ENCODE data around the gene COX7A2.

The COX7A2 gene

GRCh38 chr6:75203721-75204120 is 39.9 kb downstream of the COX7A2 start:
- in situ Hi-C loops (cut with HindIII; ENCODE audit: low sequenced_read_pairs) = no loop called here
- peak overlapping the region; percentile 90 for H3K4me3 ChIP-seq (ENCODE audit: low read depth, low read length)
- TF ChIP-seq CTCF (IDR thresholded peaks at IDR 0.05; ENCODE audit: low read depth, low read length) = no peak
- DNase-seq (ENCODE audit: low read depth, low spot score) = no peak

- no peak for TF ChIP-seq CTCF (IDR thresholded peaks at IDR 0.05; ENCODE audit: low read depth, low read length)
- peak overlapping the region; percentile 38 for H3K4me3 ChIP-seq (ENCODE audit: low read depth, low read length)
- DNase-seq (ENCODE audit: low read depth, low spot score) = peak; percentile 51
- in situ Hi-C loops (cut with HindIII; ENCODE audit: low sequenced_read_pairs) = no loop called here
Observed at GRCh38 chr6:75202676-75203131, 40.9 kb downstream of the COX7A2 start.

- peak; percentile 58 for DNase-seq (ENCODE audit: low read depth, low spot score)
- TF ChIP-seq CTCF (IDR thresholded peaks at IDR 0.05; ENCODE audit: low read depth, low read length) = no peak
- in situ Hi-C loops (cut with HindIII; ENCODE audit: low sequenced_read_pairs) = no loop called here
- peak overlapping the region; percentile 38 for H3K4me3 ChIP-seq (ENCODE audit: low read depth, low read length)
Observed at GRCh38 chr6:75201901-75202672, 41.5 kb downstream of the COX7A2 start.

- no peak overlapping the region for H3K4me3 ChIP-seq (ENCODE audit: low read depth, low read length)
- no peak for TF ChIP-seq CTCF (IDR thresholded peaks at IDR 0.05; ENCODE audit: low read depth, low read length)
- DNase-seq (ENCODE audit: low read depth, low spot score) = no peak
- in situ Hi-C loops (cut with HindIII; ENCODE audit: low sequenced_read_pairs) = no loop called here
Observed at GRCh38 chr6:75201021-75201420, 42.6 kb downstream of the COX7A2 start.

- DNase-seq (ENCODE audit: low read depth, low spot score) = peak; percentile 49
- no peak overlapping the region for H3K4me3 ChIP-seq (ENCODE audit: low read depth, low read length)
- in situ Hi-C loops (cut with HindIII; ENCODE audit: low sequenced_read_pairs) = no loop called here
- TF ChIP-seq CTCF (IDR thresholded peaks at IDR 0.05; ENCODE audit: low read depth, low read length) = no peak
Observed at GRCh38 chr6:75199889-75200288, 43.7 kb downstream of the COX7A2 start.

GRCh38 chr6:75196081-75196687 is 47.4 kb downstream of the COX7A2 start:
- DNase-seq (ENCODE audit: low read depth, low spot score) = peak; percentile 39
- in situ Hi-C loops (cut with HindIII; ENCODE audit: low sequenced_read_pairs) = no loop called here

More at GRCh38 chr6:75196081-75196687, 47.4 kb downstream of the COX7A2 start:
- no peak for TF ChIP-seq CTCF (IDR thresholded peaks at IDR 0.05; ENCODE audit: low read depth, low read length)
- no peak overlapping the region for H3K4me3 ChIP-seq (ENCODE audit: low read depth, low read length)

All from astrocyte of the spinal cord (primary cell).